ENCODE data around the gene FHIT. TPM values are rescaled to one million over a fixed set of nuclear protein-coding genes. Genes with fewer than 3 reads are reported as not detected.

FHIT gene
- total and polyA plus RNA-seq, 4 donors, result 2.6 to 21.3 (median 8.7) TPM

GRCh38 chr3:60598671-60599070, 652.6 kb downstream of the FHIT start:
- no peak for ATAC-seq (ENCODE audit: insufficient read depth, low FRiP score)
- 62 to 75% methylated on average over 2 of the region's 2 CpGs for WGBS, 2 donors
- H3K4me3 ChIP-seq, result no peak overlapping the region

GRCh38 chr3:60594025-60594424, 657.2 kb downstream of the FHIT start:
- Histone ChIP-seq H3K27ac (ENCODE audit: low read depth in 1 of 2, low read length in 1 of 2) (no peak overlapping the region), H3K4me1 (ENCODE audit: control insufficient read depth in 5 of 5, insufficient read depth in 5 of 5, low read length in 5 of 5) (peaks cover 0 to 33% (median 6%) of the 10 kb centered on the region in 5 donors), H3K27me3 (ENCODE audit: control insufficient read depth in 3 of 3, insufficient read depth in 3 of 3, low read length in 2 of 3) (no peaks in the 10 kb centered on the region), H3K9me3 (ENCODE audit: control insufficient read depth in 4 of 4, insufficient read depth in 3 of 4, low read length in 3 of 4) (no peaks in the 10 kb centered on the region), H3K9ac (ENCODE audit: insufficient read depth in 1 of 2, low read length in 2 of 2) (no peak overlapping the region), H3K36me3 (ENCODE audit: control insufficient read depth in 4 of 4, insufficient read depth in 4 of 4, low read length in 4 of 4) (no peaks in the 10 kb centered on the region), H3K4me3 (no peak overlapping the region)
- ATAC-seq (ENCODE audit: insufficient read depth, low FRiP score) (no peak), DNase-seq (peak; percentile 89 to 98 (median 93))
- no peak for TF ChIP-seq CTCF (IDR thresholded peaks at IDR 0.05; ENCODE audit: control extremely low read depth, extremely low read depth)
- WGBS, 2 donors, result 14 to 20% methylated on average over 6 of the region's 6 CpGs

More at GRCh38 chr3:60598671-60599070, 652.6 kb downstream of the FHIT start:
- Histone ChIP-seq H3K27me3 (ENCODE audit: control insufficient read depth in 3 of 3, insufficient read depth in 3 of 3, low read length in 2 of 3) (no peaks in the 10 kb centered on the region), H3K4me1 (ENCODE audit: control insufficient read depth in 5 of 5, insufficient read depth in 5 of 5, low read length in 5 of 5) (peaks cover 0 to 27% (median 5%) of the 10 kb centered on the region in 5 donors), H3K27ac (ENCODE audit: low read depth in 1 of 2, low read length in 1 of 2) (no peak overlapping the region), H3K9ac (ENCODE audit: insufficient read depth in 1 of 2, low read length in 2 of 2) (no peak overlapping the region), H3K36me3 (ENCODE audit: control insufficient read depth in 4 of 4, insufficient read depth in 4 of 4, low read length in 4 of 4) (no peaks in the 10 kb centered on the region), H3K9me3 (ENCODE audit: control insufficient read depth in 4 of 4, insufficient read depth in 3 of 4, low read length in 3 of 4) (no peaks in the 10 kb centered on the region)
- peak in 2 of 3 donors; percentile 38 to 50 for DNase-seq
- TF ChIP-seq CTCF (IDR thresholded peaks at IDR 0.05; ENCODE audit: control extremely low read depth, extremely low read depth), result no peak

GRCh38 chr3:60591267-60591666, 660.0 kb downstream of the FHIT start:
- 85 to 95% methylated on average over 2 of the region's 2 CpGs for WGBS, 2 donors
- Histone ChIP-seq H3K4me1 (ENCODE audit: control insufficient read depth in 5 of 5, insufficient read depth in 5 of 5, low read length in 5 of 5) (peaks cover 0 to 13% (median 5%) of the 10 kb centered on the region in 5 donors), H3K9me3 (ENCODE audit: control insufficient read depth in 4 of 4, insufficient read depth in 3 of 4, low read length in 3 of 4) (no peaks in the 10 kb centered on the region), H3K27ac (ENCODE audit: low read depth in 1 of 2, low read length in 1 of 2) (no peak overlapping the region), H3K27me3 (ENCODE audit: control insufficient read depth in 3 of 3, insufficient read depth in 3 of 3, low read length in 2 of 3) (no peaks in the 10 kb centered on the region), H3K4me3 (no peak overlapping the region), H3K9ac (ENCODE audit: insufficient read depth in 1 of 2, low read length in 2 of 2) (no peak overlapping the region), H3K36me3 (ENCODE audit: control insufficient read depth in 4 of 4, insufficient read depth in 4 of 4, low read length in 4 of 4) (no peaks in the 10 kb centered on the region)
- DNase-seq (no peak), ATAC-seq (ENCODE audit: insufficient read depth, low FRiP score) (no peak)
- no peak for TF ChIP-seq CTCF (IDR thresholded peaks at IDR 0.05; ENCODE audit: control extremely low read depth, extremely low read depth)

- DNase-seq, result no peak
- Histone ChIP-seq H3K4me3 (no peak overlapping the region), H3K9me3 (ENCODE audit: control insufficient read depth in 4 of 4, insufficient read depth in 3 of 4, low read length in 3 of 4) (no peaks in the 10 kb centered on the region), H3K36me3 (ENCODE audit: control insufficient read depth in 4 of 4, insufficient read depth in 4 of 4, low read length in 4 of 4) (no peaks in the 10 kb centered on the region), H3K27ac (ENCODE audit: low read depth in 1 of 2, low read length in 1 of 2) (no peak overlapping the region), H3K9ac (ENCODE audit: insufficient read depth in 1 of 2, low read length in 2 of 2) (no peak overlapping the region), H3K27me3 (ENCODE audit: control insufficient read depth in 3 of 3, insufficient read depth in 3 of 3, low read length in 2 of 3) (no peaks in the 10 kb centered on the region), H3K4me1 (ENCODE audit: control insufficient read depth in 5 of 5, insufficient read depth in 5 of 5, low read length in 5 of 5) (peaks cover 0 to 9% (median 0%) of the 10 kb centered on the region in 5 donors)
- TF ChIP-seq CTCF (IDR thresholded peaks at IDR 0.05; ENCODE audit: control extremely low read depth, extremely low read depth), result no peak
- 74 to 84% methylated on average over 3 of the region's 3 CpGs for WGBS, 2 donors
- ATAC-seq (ENCODE audit: insufficient read depth, low FRiP score), result no peak
Measured at GRCh38 chr3:60588806-60589205, 662.4 kb downstream of the FHIT start.

Measured in lung (tissue), 12 donors.